Measurements from ENCODE around the gene SMYD3. TPM values are rescaled to one million over a fixed set of nuclear protein-coding genes. Genes with fewer than 3 reads are reported as not detected.

The SMYD3 gene
- total and polyA plus RNA-seq, 12 donors, result 13.5 to 78.2 (median 26.8) TPM

DNA sequence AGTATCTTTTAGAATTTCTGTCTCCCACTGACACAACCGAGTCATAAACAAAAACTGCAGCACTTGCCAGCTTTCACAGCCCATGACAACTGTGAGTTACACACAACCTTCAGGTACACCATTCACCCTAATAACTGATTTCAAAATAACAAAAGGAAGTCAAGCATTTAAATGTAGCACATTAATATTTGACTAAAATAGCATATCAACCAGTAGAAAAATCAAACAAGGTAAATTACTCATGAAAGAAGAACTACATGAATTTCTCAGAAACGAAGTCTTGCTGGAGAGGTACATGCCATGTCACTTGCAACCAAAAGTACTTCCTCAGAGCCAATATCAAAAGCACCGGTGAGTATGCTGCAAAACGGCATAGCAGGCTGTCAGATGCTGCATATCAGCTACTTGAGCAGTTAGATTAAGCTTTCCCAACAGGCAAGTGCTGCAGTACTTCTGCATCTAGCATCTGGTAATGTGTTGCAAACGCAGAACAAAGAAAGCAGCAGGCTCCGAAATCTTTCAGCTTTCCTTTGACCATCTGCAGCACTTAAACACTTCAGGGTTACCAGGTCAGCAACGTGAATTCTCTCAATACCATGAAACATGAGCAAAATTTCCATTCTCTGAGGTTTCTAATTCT, 223.2 kb downstream of the SMYD3 start:
- Histone ChIP-seq H3K27ac (no peak overlapping the region), H3K9me3 (replicated peaks in 1 of 3) (no peaks in the 10 kb centered on the region), H3K4me3 (no peak overlapping the region), H3K36me3 (replicated peaks in 1 of 2) (no peaks in the 10 kb centered on the region), H3K27me3 (no peaks in the 10 kb centered on the region), H3K4me1 (replicated peaks in 1 of 2) (no peaks in the 10 kb centered on the region)
- TF ChIP-seq, protein P1, sequence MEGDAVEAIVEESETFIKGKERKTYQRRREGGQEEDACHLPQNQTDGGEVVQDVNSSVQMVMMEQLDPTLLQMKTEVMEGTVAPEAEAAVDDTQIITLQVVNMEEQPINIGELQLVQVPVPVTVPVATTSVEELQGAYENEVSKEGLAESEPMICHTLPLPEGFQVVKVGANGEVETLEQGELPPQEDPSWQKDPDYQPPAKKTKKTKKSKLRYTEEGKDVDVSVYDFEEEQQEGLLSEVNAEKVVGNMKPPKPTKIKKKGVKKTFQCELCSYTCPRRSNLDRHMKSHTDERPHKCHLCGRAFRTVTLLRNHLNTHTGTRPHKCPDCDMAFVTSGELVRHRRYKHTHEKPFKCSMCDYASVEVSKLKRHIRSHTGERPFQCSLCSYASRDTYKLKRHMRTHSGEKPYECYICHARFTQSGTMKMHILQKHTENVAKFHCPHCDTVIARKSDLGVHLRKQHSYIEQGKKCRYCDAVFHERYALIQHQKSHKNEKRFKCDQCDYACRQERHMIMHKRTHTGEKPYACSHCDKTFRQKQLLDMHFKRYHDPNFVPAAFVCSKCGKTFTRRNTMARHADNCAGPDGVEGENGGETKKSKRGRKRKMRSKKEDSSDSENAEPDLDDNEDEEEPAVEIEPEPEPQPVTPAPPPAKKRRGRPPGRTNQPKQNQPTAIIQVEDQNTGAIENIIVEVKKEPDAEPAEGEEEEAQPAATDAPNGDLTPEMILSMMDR (IDR thresholded peaks at IDR 0.05), result no peak
- TF ChIP-seq POLR2A (IDR thresholded peaks at IDR 0.05), result no peak
- DNase-seq, result no peak
- 72 to 81% (median 76%) methylated on average over 7 of the region's 7 CpGs for WGBS, 4 donors
- intact Hi-C loops (cut with DNase I), result loop anchor here in 1 of 2 donors (5.0 to 10.0 kb wide), 2 partner anchors 272 to 1129 kb away; partner anchors contain the start of gene KIF26B

DNA sequence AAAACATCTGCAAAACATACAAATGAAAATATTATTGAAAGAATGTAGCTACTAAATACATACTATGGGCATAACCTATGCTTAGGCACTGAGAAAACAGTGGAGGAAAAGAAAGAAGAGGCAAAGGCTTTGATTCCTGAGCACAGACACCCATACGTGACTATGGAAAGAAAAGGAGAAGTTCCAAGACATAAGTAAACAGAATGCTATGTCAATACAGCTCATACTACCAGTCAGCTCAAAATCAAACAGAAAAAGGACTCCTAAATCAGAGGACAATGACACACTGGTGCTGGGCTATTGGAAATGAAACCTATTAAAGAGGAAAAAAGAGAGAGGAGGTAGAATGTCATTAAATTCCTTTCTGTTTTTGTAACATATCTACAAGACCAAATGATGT, 225.4 kb downstream of the SMYD3 start:
- no peak overlapping the region for H3K27ac ChIP-seq
- no peak overlapping the region for H3K4me3 ChIP-seq
- no peaks in the 10 kb centered on the region for H3K9me3 ChIP-seq (replicated peaks in 1 of 3)
- intact Hi-C loops (cut with DNase I), result loop anchor here in 1 of 2 donors (5.0 to 10.0 kb wide), 2 partner anchors 269 to 1127 kb away; partner anchors contain the start of gene KIF26B
- WGBS, 4 donors, result 58 to 89% (median 78%) methylated on average over 1 of the region's 1 CpG
- H3K36me3 ChIP-seq (replicated peaks in 1 of 2), result no peaks in the 10 kb centered on the region
- H3K27me3 ChIP-seq, result no peaks in the 10 kb centered on the region
- no peaks in the 10 kb centered on the region for H3K4me1 ChIP-seq (replicated peaks in 1 of 2)
- DNase-seq, result no peak
- TF ChIP-seq, protein P1 (IDR thresholded peaks at IDR 0.05), result no peak
- TF ChIP-seq POLR2A (IDR thresholded peaks at IDR 0.05), result no peak

DNA sequence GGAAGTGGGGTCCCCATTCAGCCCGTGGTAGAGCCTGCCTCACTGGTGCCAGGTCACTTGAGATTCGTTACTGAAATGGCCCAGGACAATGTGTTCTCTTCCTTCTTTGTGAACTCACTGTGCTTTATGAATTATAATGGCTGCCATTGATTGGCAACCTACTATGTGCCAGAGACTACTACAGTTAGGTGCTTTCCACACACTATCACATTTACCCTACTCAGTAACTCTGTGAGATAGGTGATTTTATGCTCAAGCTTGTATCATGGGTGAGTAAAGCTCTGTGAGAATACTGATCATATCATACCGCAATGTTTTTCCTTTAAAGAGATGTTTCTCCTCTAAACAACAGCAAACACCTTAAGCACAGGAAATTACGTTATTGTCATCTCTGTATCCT, 225.9 kb downstream of the SMYD3 start:
- 76 to 90% (median 85%) methylated on average over 4 of the region's 4 CpGs for WGBS, 4 donors
- H3K36me3 ChIP-seq (replicated peaks in 1 of 2), result no peaks in the 10 kb centered on the region
- no peaks in the 10 kb centered on the region for H3K9me3 ChIP-seq (replicated peaks in 1 of 3)
- no peak for TF ChIP-seq POLR2A (IDR thresholded peaks at IDR 0.05)
- TF ChIP-seq, protein P1 (IDR thresholded peaks at IDR 0.05), result no peak
- no peaks in the 10 kb centered on the region for H3K27me3 ChIP-seq
- DNase-seq, result no peak
- no peak overlapping the region for H3K4me3 ChIP-seq
- no peaks in the 10 kb centered on the region for H3K4me1 ChIP-seq (replicated peaks in 1 of 2)
- intact Hi-C loops (cut with DNase I), result loop anchor here in 1 of 2 donors (5.0 to 10.0 kb wide), 2 partner anchors 269 to 1126 kb away; partner anchors contain the start of gene KIF26B
- H3K27ac ChIP-seq, result no peak overlapping the region

GRCh38 chr1:246280551-246280950, 226.5 kb downstream of the SMYD3 start:
- TF ChIP-seq, protein P1 (IDR thresholded peaks at IDR 0.05), result peak in 5 of 6 experiments; percentile 26 to 49 (median 45)
- no peak for TF ChIP-seq POLR2A (IDR thresholded peaks at IDR 0.05)

More at GRCh38 chr1:246280551-246280950, 226.5 kb downstream of the SMYD3 start:
- H3K4me1 ChIP-seq (replicated peaks in 1 of 2), result no peaks in the 10 kb centered on the region
- H3K27ac ChIP-seq, result no peak overlapping the region
- H3K27me3 ChIP-seq, result no peaks in the 10 kb centered on the region
- DNase-seq, result peak in 1 of 7 donors; percentile 28
- intact Hi-C loops (cut with DNase I), result loop anchor here in 1 of 2 donors (5.0 to 10.0 kb wide), 2 partner anchors 268 to 1126 kb away; partner anchors contain the start of gene KIF26B
- H3K4me3 ChIP-seq, result no peak overlapping the region
- no peaks in the 10 kb centered on the region for H3K36me3 ChIP-seq (replicated peaks in 1 of 2)
- no peaks in the 10 kb centered on the region for H3K9me3 ChIP-seq (replicated peaks in 1 of 3)
- 88 to 93% (median 89%) methylated on average over 3 of the region's 3 CpGs for WGBS, 4 donors

Measured in adrenal gland (tissue), 12 donors.